ENCODE data around the gene DNAJC17. TPM values are rescaled to one million over a fixed set of nuclear protein-coding genes. Genes with fewer than 3 reads are reported as not detected.

DNAJC17 gene
- total RNA-seq, 1 donor from 2014 or later, result 49.3 TPM

- Mint-ChIP-seq H3K27me3 (ENCODE audit: insufficient read depth, low read depth) (peaks cover 8% of the 10 kb centered on the region), H3K4me3 (peak within 1 kb of the TSS; percentile 84), H3K9me3 (no peaks in the 10 kb centered on the region), H3K4me1 (peaks cover 34% of the 10 kb centered on the region), H3K36me3 (peaks cover 2% of the 10 kb centered on the region), H3K27ac (no peak within 1 kb of the TSS)
- Histone ChIP-seq H4K20me1 (ENCODE audit: low read depth) (no peaks in the 10 kb centered on the region), H2AFZ (replicated peaks) (peak within 1 kb of the TSS; percentile 50), H3K4me1 (peaks cover 31% of the 10 kb centered on the region), H3K4me3 (peak within 1 kb of the TSS; percentile 56), H3K79me2 (ENCODE audit: low read depth) (no peaks in the 10 kb centered on the region), H3K27ac (no peak within 1 kb of the TSS), H3K4me2 (peak within 1 kb of the TSS; percentile 83), H3F3A (ENCODE audit: low read depth) (peaks cover 28% of the 10 kb centered on the region), H3K36me3 (no peaks in the 10 kb centered on the region), H3K9me3 (ENCODE audit: low read depth) (no peaks in the 10 kb centered on the region), H3K9ac (no peak within 1 kb of the TSS), H3K27me3 (peaks cover 34% of the 10 kb centered on the region)
- peak; percentile 61 for TF ChIP-seq EZH2 (IDR thresholded peaks at IDR 0.05)
- peak; percentile 21 for TF ChIP-seq CTCF (IDR thresholded peaks at IDR 0.05)
- peak; percentile 34 for TF ChIP-seq EZH2phosphoT487 (IDR thresholded peaks at IDR 0.05)
- DNase-seq (ENCODE audit: low spot score), result peak; percentile 74
Measured at GRCh38 chr15:40763801-40764628, 43.3 kb downstream of the DNAJC17 start, which contains the start of gene GCHFR. Gene GCHFR, plus strand, starts transcription at chr15:40764068. Its CDS starts 113 bp downstream, at chr15:40764181.

- Mint-ChIP-seq H3K4me3 (peak overlapping the region; percentile 84), H3K36me3 (no peaks in the 10 kb centered on the region), H3K27me3 (ENCODE audit: insufficient read depth, low read depth) (peaks cover 8% of the 10 kb centered on the region), H3K9me3 (no peaks in the 10 kb centered on the region), H3K4me1 (peaks cover 34% of the 10 kb centered on the region), H3K27ac (no peak overlapping the region)
- DNase-seq (ENCODE audit: low spot score), result peak; percentile 49
- H3K27ac ChIP-seq, result no peak overlapping the region
- H3K4me2 ChIP-seq, result peak overlapping the region; percentile 83
- H4K20me1 ChIP-seq (ENCODE audit: low read depth), result no peaks in the 10 kb centered on the region
- H3K27me3 ChIP-seq, result peaks cover 34% of the 10 kb centered on the region
- no peaks in the 10 kb centered on the region for H3K79me2 ChIP-seq (ENCODE audit: low read depth)
- no peaks in the 10 kb centered on the region for H3K9me3 ChIP-seq (ENCODE audit: low read depth)
- H2AFZ ChIP-seq (replicated peaks), result peak overlapping the region; percentile 50
- H3K9ac ChIP-seq, result no peak overlapping the region
- peaks cover 28% of the 10 kb centered on the region for H3F3A ChIP-seq (ENCODE audit: low read depth)
- H3K4me3 ChIP-seq, result peak overlapping the region; percentile 56
- peaks cover 31% of the 10 kb centered on the region for H3K4me1 ChIP-seq
- no peak for TF ChIP-seq CTCF (IDR thresholded peaks at IDR 0.05)
- peak; percentile 7 for TF ChIP-seq EZH2phosphoT487 (IDR thresholded peaks at IDR 0.05)
- no peak for TF ChIP-seq EZH2 (IDR thresholded peaks at IDR 0.05)
- H3K36me3 ChIP-seq, result no peaks in the 10 kb centered on the region
Measured at GRCh38 chr15:40762919-40763800, 44.1 kb downstream of the DNAJC17 start.

- Histone ChIP-seq H3K36me3 (no peaks in the 10 kb centered on the region), H3K4me1 (peaks cover 15% of the 10 kb centered on the region), H2AFZ (replicated peaks) (no peak overlapping the region), H3K79me2 (ENCODE audit: low read depth) (no peaks in the 10 kb centered on the region), H3K9ac (no peak overlapping the region), H3K9me3 (ENCODE audit: low read depth) (no peaks in the 10 kb centered on the region), H4K20me1 (ENCODE audit: low read depth) (no peaks in the 10 kb centered on the region), H3K27ac (no peak overlapping the region), H3K27me3 (peaks cover 28% of the 10 kb centered on the region), H3K4me2 (no peak overlapping the region), H3K4me3 (no peak overlapping the region), H3F3A (ENCODE audit: low read depth) (peaks cover 24% of the 10 kb centered on the region)
- no peaks in the 10 kb centered on the region for H3K36me3 Mint-ChIP-seq
- peaks cover 3% of the 10 kb centered on the region for H3K27me3 Mint-ChIP-seq (ENCODE audit: insufficient read depth, low read depth)
- H3K4me1 Mint-ChIP-seq, result peaks cover 26% of the 10 kb centered on the region
- no peak overlapping the region for H3K27ac Mint-ChIP-seq
- H3K9me3 Mint-ChIP-seq, result no peaks in the 10 kb centered on the region
- no peak overlapping the region for H3K4me3 Mint-ChIP-seq
- TF ChIP-seq EZH2phosphoT487 (IDR thresholded peaks at IDR 0.05) (no peak), EZH2 (IDR thresholded peaks at IDR 0.05) (no peak), CTCF (IDR thresholded peaks at IDR 0.05) (no peak)
- no peak for DNase-seq (ENCODE audit: low spot score)
Measured at GRCh38 chr15:40759961-40760360, 47.3 kb downstream of the DNAJC17 start.

Data from neural progenitor cell (in vitro differentiated cells).